Ishikawa (cell line): ENCODE data around the gene RPL31.

Experiments
- CREB1 ChIP-seq: IDR thresholded peaks from 2 replicates; pipeline ENCODE4 v1.6.1; 2012; ENCODE audit warnings: low read depth
- EP300 ChIP-seq: IDR thresholded peaks from 2 replicates; pipeline ENCODE4 v1.6.1; 2012; ENCODE audit warnings: borderline replicate concordance
- FOXM1 ChIP-seq: IDR thresholded peaks from 2 replicates; pipeline ENCODE4 v1.6.1; 2012; ENCODE audit warnings: low read depth, borderline replicate concordance
- NFIC ChIP-seq: IDR thresholded peaks from 2 replicates; pipeline ENCODE4 v1.6.1; 2012
- RAD21 ChIP-seq: IDR thresholded peaks from 2 replicates; pipeline ENCODE4 v1.6.1; 2012; ENCODE audit warnings: low read depth
- TAF1 ChIP-seq: IDR thresholded peaks from 2 replicates; pipeline ENCODE4 v1.6.1; 2012; ENCODE audit warnings: low read depth, mild to moderate bottlenecking
- TCF12 ChIP-seq: IDR thresholded peaks from 2 replicates; pipeline ENCODE4 v1.6.1; 2012; ENCODE audit warnings: low read depth
- TEAD4 ChIP-seq: IDR thresholded peaks from 2 replicates; pipeline ENCODE4 v1.6.1; 2012
- USF1 ChIP-seq: IDR thresholded peaks from 2 replicates; pipeline ENCODE4 v1.6.1; 2012
- YY1 ChIP-seq: IDR thresholded peaks from 2 replicates; pipeline ENCODE4 v1.6.1; 2012; ENCODE audit warnings: low read depth
- TF ChIP-seq, protein P1 (sequence below): IDR thresholded peaks from 2 replicates; pipeline ENCODE4 v1.6.1; 2012
- TF ChIP-seq, protein P2 (sequence below): IDR thresholded peaks from 2 replicates; pipeline ENCODE4 v1.6.1; 2012; ENCODE audit warnings: low read depth, mild to moderate bottlenecking

DNA sequence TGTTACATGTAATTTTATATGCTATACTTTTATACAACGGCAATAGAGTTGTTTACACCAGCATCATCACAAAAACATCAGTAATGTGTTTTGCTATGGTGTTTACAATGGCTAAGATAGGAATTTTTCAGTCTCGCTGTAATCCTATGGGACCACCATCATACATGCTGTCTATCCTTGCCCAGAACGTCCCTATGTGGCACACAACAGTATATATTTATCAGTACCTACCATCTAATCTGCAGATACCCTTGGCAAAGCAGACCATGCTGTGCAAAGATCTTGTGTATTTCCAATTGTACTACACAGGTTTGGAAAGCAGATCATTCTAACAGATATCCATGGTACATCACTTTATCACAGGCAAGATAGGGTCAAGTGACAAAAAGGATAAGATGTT lies 15.3 kb downstream of the RPL31 start:
- TF ChIP-seq NFIC (no peak), CREB1 (no peak), YY1 (no peak), USF1 (no peak), FOXM1 (no peak), EP300 (no peak), TCF12 (no peak), TAF1 (no peak), RAD21 (no peak), TEAD4 (no peak)
- TF ChIP-seq, protein P1, sequence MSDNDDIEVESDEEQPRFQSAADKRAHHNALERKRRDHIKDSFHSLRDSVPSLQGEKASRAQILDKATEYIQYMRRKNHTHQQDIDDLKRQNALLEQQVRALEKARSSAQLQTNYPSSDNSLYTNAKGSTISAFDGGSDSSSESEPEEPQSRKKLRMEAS: no peak
- TF ChIP-seq, protein P2, sequence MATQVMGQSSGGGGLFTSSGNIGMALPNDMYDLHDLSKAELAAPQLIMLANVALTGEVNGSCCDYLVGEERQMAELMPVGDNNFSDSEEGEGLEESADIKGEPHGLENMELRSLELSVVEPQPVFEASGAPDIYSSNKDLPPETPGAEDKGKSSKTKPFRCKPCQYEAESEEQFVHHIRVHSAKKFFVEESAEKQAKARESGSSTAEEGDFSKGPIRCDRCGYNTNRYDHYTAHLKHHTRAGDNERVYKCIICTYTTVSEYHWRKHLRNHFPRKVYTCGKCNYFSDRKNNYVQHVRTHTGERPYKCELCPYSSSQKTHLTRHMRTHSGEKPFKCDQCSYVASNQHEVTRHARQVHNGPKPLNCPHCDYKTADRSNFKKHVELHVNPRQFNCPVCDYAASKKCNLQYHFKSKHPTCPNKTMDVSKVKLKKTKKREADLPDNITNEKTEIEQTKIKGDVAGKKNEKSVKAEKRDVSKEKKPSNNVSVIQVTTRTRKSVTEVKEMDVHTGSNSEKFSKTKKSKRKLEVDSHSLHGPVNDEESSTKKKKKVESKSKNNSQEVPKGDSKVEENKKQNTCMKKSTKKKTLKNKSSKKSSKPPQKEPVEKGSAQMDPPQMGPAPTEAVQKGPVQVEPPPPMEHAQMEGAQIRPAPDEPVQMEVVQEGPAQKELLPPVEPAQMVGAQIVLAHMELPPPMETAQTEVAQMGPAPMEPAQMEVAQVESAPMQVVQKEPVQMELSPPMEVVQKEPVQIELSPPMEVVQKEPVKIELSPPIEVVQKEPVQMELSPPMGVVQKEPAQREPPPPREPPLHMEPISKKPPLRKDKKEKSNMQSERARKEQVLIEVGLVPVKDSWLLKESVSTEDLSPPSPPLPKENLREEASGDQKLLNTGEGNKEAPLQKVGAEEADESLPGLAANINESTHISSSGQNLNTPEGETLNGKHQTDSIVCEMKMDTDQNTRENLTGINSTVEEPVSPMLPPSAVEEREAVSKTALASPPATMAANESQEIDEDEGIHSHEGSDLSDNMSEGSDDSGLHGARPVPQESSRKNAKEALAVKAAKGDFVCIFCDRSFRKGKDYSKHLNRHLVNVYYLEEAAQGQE: no peak
